ENCODE data around the gene EMID1.

Gene EMID1

DNA sequence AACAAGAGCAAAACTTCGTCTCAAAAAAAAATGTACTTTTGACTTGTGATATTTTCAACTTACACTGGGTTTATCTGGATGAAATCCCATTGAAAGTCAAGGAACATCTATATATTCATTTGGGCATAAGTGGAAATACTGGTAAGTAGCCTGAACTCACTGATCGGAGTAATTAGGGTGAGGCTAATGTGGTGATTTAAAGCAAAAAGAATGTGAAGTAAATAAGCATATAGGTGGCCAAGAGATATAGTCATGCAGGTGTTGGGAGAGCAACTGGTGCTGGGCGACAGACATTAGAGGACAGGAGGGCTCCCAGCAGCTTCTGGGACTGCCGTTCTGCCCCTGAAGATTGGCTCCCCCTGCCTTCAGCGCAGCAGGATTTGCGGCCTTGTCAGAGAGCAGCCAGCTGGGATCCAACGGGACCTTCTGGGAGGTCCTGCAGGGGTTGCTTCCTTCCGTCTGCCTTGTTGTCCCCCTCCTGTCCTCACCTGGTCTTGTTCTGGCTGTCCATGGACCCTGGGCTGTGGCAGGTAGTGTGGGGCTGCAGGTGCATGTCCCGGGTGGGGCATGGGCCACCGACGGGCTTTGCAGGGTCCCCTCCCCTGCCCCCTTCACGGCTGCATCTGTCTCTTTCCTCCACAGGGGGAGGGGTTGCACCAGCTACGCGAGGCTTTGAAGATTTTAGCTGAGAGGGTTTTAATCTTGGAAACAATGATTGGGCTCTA, 48.0 kb downstream of the EMID1 start:
- no peak overlapping the region for H3K4me3 ChIP-seq (ENCODE audit: low read depth in 1 of 2, low read length in 2 of 2)
- no peaks in the 10 kb centered on the region for H3K9me3 ChIP-seq (ENCODE audit: control insufficient read depth in 1 of 2, low read length in 2 of 2)
- no peaks in the 10 kb centered on the region for H3K27me3 ChIP-seq (ENCODE audit: control insufficient read depth in 1 of 2, insufficient read depth in 2 of 2, low read length in 2 of 2)
- H3K9ac ChIP-seq (ENCODE audit: low read depth in 1 of 2, low read length in 2 of 2): no peak overlapping the region
- H3K36me3 ChIP-seq (ENCODE audit: control insufficient read depth in 1 of 2, insufficient read depth in 2 of 2, low read length in 2 of 2): peaks cover 0 to 3% of the 10 kb centered on the region in 2 donors
- no peak overlapping the region for H3K27ac ChIP-seq (ENCODE audit: low read depth, low read length)
- H3K4me1 ChIP-seq (ENCODE audit: control insufficient read depth in 1 of 2, insufficient read depth in 2 of 2, low read length in 2 of 2): no peaks in the 10 kb centered on the region

DNA sequence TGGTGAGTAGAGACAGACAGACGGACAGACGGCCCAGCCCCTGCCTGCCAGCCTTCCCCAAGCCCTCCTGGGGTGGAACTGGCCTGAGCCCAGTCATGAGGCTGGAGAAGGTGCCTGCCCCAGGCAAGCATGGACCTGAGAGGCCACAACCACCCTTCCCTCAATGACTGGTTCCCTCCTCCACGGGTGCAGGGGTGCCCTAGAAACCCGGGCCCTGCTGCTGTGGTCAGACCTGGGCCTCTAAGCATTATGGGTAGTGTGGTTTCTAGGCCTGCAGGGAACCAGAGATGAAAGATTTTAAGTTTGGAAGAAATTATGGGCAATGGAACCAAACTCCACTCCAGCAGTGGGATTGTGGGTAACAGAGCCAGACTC, 48.6 kb downstream of the EMID1 start:
- H3K27ac ChIP-seq (ENCODE audit: low read depth, low read length): no peak overlapping the region
- H3K27me3 ChIP-seq (ENCODE audit: control insufficient read depth in 1 of 2, insufficient read depth in 2 of 2, low read length in 2 of 2): no peaks in the 10 kb centered on the region
- H3K9me3 ChIP-seq (ENCODE audit: control insufficient read depth in 1 of 2, low read length in 2 of 2): no peaks in the 10 kb centered on the region
- no peak overlapping the region for H3K9ac ChIP-seq (ENCODE audit: low read depth in 1 of 2, low read length in 2 of 2)
- H3K4me1 ChIP-seq (ENCODE audit: control insufficient read depth in 1 of 2, insufficient read depth in 2 of 2, low read length in 2 of 2): no peaks in the 10 kb centered on the region
- H3K36me3 ChIP-seq (ENCODE audit: control insufficient read depth in 1 of 2, insufficient read depth in 2 of 2, low read length in 2 of 2): peaks cover 0 to 3% of the 10 kb centered on the region in 2 donors
- H3K4me3 ChIP-seq (ENCODE audit: low read depth in 1 of 2, low read length in 2 of 2): no peak overlapping the region

DNA sequence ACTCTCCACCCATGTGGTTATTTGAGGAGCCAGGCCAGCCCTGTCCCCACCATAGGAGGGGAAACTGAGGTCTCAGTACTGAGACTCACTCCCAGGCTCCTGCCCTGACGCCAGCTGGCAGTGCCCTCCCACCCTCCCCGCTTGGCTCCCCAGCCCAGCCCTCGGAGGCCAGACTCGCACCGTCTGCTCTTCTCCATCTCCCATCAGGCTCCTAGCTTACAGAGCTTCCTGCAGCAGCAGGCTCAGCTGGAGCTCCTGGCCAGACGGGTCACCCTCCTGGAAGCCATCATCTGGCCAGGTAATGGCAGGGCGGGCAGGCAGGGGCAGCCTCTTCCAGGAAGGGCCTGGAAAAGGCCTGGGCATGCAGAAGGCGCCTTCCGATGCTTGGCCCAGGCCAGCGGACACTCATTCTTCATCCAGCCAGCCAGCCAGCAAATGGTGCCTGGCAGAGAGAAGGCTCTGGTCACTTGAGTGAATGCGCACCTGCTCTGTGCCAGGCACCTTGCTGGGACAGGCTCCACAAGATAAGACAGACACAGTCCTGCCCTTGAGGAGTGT, 49.4 kb downstream of the EMID1 start:
- Histone ChIP-seq H3K9me3 (ENCODE audit: control insufficient read depth in 1 of 2, low read length in 2 of 2) (no peaks in the 10 kb centered on the region), H3K27me3 (ENCODE audit: control insufficient read depth in 1 of 2, insufficient read depth in 2 of 2, low read length in 2 of 2) (no peaks in the 10 kb centered on the region), H3K4me1 (ENCODE audit: control insufficient read depth in 1 of 2, insufficient read depth in 2 of 2, low read length in 2 of 2) (no peaks in the 10 kb centered on the region), H3K9ac (ENCODE audit: low read depth in 1 of 2, low read length in 2 of 2) (no peak overlapping the region), H3K36me3 (ENCODE audit: control insufficient read depth in 1 of 2, insufficient read depth in 2 of 2, low read length in 2 of 2) (peaks cover 0 to 6% of the 10 kb centered on the region in 2 donors), H3K27ac (ENCODE audit: low read depth, low read length) (no peak overlapping the region), H3K4me3 (ENCODE audit: low read depth in 1 of 2, low read length in 2 of 2) (no peak overlapping the region)

DNA sequence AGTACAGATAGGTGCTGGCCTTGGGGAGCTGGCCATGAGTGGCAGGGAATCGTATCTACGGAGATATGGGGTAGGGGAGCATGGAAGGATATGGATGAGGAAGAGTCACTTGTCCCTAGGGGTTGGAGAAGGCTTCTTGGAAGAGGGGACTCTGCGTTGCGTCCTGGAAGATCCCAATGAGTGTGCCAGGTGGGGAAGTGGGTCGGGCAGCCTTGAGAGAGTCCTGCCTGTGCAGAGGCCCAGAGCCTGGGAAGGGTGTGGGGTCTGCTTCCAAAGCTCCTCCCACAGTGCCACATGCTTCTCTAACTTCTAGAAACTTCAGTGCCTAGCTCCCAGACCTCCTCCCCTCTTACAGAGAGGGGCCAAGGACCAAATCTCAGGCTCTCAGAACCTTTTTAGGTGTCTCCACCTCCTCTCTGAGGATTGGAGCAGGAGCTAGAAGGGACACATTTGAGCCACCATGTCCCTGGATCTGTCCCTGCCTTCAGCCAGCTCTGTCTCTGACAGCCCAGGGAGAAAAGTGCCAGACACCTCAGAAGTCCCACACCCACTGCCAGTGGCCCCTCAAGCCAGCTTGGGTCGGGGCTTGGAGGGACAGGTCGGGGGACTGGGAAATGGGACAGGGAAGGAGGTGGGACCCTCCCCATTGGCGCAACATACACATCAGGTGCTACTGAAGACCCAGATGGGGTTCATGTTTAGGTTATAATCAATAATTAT, 51.1 kb downstream of the EMID1 start:
- H3K4me1 ChIP-seq (ENCODE audit: control insufficient read depth in 1 of 2, insufficient read depth in 2 of 2, low read length in 2 of 2): no peaks in the 10 kb centered on the region
- H3K27me3 ChIP-seq (ENCODE audit: control insufficient read depth in 1 of 2, insufficient read depth in 2 of 2, low read length in 2 of 2): no peaks in the 10 kb centered on the region
- no peak overlapping the region for H3K27ac ChIP-seq (ENCODE audit: low read depth, low read length)
- H3K9me3 ChIP-seq (ENCODE audit: control insufficient read depth in 1 of 2, low read length in 2 of 2): no peaks in the 10 kb centered on the region
- peaks cover 0 to 6% of the 10 kb centered on the region in 2 donors for H3K36me3 ChIP-seq (ENCODE audit: control insufficient read depth in 1 of 2, insufficient read depth in 2 of 2, low read length in 2 of 2)
- no peak overlapping the region for H3K9ac ChIP-seq (ENCODE audit: low read depth in 1 of 2, low read length in 2 of 2)
- H3K4me3 ChIP-seq (ENCODE audit: low read depth in 1 of 2, low read length in 2 of 2): no peak overlapping the region

DNA sequence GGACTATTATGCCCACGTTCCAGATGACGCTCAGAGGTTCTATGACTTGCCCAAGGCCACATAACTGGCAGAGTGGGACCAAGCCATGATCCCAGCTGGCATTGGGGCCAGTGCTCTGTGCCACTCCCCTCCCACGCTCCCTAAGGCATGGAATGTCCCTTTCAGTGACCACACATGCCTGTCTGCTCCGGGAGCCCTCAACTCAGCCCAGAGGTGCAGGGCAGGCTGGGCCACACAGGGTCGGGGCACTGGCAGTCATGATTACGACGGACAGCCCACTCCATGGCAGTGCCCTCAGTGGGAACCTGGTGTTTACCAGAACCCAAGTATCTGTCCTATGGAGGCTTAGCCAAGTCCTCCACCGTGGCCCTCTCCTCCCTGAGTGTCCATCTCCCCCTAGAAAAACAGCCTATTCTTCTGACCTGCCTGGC, 52.1 kb downstream of the EMID1 start:
- no peaks in the 10 kb centered on the region for H3K27me3 ChIP-seq (ENCODE audit: control insufficient read depth in 1 of 2, insufficient read depth in 2 of 2, low read length in 2 of 2)
- peaks cover 0 to 6% of the 10 kb centered on the region in 2 donors for H3K36me3 ChIP-seq (ENCODE audit: control insufficient read depth in 1 of 2, insufficient read depth in 2 of 2, low read length in 2 of 2)
- no peak overlapping the region for H3K27ac ChIP-seq (ENCODE audit: low read depth, low read length)
- H3K4me1 ChIP-seq (ENCODE audit: control insufficient read depth in 1 of 2, insufficient read depth in 2 of 2, low read length in 2 of 2): no peaks in the 10 kb centered on the region
- H3K9ac ChIP-seq (ENCODE audit: low read depth in 1 of 2, low read length in 2 of 2): no peak overlapping the region
- H3K4me3 ChIP-seq (ENCODE audit: low read depth in 1 of 2, low read length in 2 of 2): no peak overlapping the region
- H3K9me3 ChIP-seq (ENCODE audit: control insufficient read depth in 1 of 2, low read length in 2 of 2): no peaks in the 10 kb centered on the region

DNA sequence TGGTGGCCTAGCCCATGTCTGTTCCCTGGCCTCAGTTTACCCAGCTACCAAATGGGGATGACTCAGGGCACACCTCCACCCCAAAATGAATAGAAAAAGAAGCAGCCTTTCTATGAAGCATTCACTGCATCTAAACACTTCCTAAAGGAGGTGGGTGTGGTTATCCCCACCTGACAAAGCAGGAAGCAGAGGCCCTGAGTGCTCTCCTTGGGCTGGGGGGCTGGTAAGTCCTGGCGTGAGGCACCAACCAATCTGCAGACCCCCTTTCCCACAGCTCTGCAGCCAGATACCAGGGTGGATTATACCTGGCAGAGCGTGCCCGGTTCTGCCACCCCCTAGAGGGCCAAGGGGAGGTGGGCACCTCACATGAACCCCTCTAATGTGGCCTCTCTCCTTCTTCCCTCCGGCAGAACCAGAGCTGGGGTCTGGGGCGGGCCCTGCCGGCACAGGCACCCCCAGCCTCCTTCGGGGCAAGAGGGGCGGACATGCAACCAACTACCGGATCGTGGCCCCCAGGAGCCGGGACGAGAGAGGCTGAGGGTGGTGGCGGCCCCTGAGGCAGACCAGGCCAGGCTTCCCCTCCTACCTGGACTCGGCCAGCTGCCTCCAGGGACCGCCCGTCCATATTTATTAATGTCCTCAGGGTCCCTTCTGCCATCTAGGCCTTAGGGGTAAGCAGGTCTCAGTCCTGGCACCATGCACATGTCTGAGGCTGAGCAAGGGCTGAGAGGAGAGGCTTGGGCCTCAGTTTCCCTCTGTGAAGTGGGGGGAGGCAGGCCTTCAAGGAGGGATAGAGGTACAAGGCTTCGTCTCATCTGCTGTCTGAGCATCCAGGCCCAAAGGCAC, 52.9 kb downstream of the EMID1 start:
- Histone ChIP-seq H3K4me3 (ENCODE audit: low read depth in 1 of 2, low read length in 2 of 2) (no peak overlapping the region), H3K27me3 (ENCODE audit: control insufficient read depth in 1 of 2, insufficient read depth in 2 of 2, low read length in 2 of 2) (no peaks in the 10 kb centered on the region), H3K9ac (ENCODE audit: low read depth in 1 of 2, low read length in 2 of 2) (no peak overlapping the region), H3K4me1 (ENCODE audit: control insufficient read depth in 1 of 2, insufficient read depth in 2 of 2, low read length in 2 of 2) (no peaks in the 10 kb centered on the region), H3K36me3 (ENCODE audit: control insufficient read depth in 1 of 2, insufficient read depth in 2 of 2, low read length in 2 of 2) (peaks cover 0 to 7% of the 10 kb centered on the region in 2 donors), H3K27ac (ENCODE audit: low read depth, low read length) (no peak overlapping the region), H3K9me3 (ENCODE audit: control insufficient read depth in 1 of 2, low read length in 2 of 2) (no peaks in the 10 kb centered on the region)

DNA sequence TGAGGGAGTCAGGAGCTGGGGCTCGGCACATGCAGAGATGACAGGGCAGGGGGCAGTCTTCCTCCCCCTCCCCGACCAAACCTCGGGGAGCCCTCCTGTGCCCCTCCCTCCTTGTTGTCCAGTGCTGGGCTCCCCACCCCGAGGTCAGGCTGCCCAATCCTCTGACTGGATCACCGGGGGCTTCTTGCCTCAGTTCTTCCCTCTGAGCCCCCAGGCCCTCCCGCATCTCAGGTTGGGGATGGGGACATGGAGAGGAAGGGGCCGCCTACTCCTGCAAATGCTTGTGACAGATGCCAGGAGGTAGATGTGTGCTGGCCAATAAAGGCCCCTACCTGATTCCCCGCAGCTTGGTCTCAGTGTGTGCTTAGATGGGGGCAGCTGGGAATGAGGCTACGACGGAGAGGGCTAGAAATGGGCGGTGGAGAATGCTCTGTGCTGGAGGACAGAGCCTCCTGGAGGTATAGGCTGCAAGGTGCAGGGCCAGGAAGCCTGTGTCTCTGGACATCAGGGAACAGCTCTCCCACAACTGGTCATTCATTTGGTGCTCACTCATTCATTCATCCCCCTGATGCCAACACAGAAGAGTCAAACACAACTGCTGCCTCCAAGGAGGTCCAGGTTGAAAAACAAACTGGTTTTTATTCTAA, 53.7 kb downstream of the EMID1 start:
- H3K9me3 ChIP-seq (ENCODE audit: control insufficient read depth in 1 of 2, low read length in 2 of 2): no peaks in the 10 kb centered on the region
- no peak overlapping the region for H3K9ac ChIP-seq (ENCODE audit: low read depth in 1 of 2, low read length in 2 of 2)
- no peaks in the 10 kb centered on the region for H3K27me3 ChIP-seq (ENCODE audit: control insufficient read depth in 1 of 2, insufficient read depth in 2 of 2, low read length in 2 of 2)
- no peak overlapping the region for H3K4me3 ChIP-seq (ENCODE audit: low read depth in 1 of 2, low read length in 2 of 2)
- no peak overlapping the region for H3K27ac ChIP-seq (ENCODE audit: low read depth, low read length)
- H3K4me1 ChIP-seq (ENCODE audit: control insufficient read depth in 1 of 2, insufficient read depth in 2 of 2, low read length in 2 of 2): no peaks in the 10 kb centered on the region
- H3K36me3 ChIP-seq (ENCODE audit: control insufficient read depth in 1 of 2, insufficient read depth in 2 of 2, low read length in 2 of 2): peaks cover 0 to 14% of the 10 kb centered on the region in 2 donors

DNA sequence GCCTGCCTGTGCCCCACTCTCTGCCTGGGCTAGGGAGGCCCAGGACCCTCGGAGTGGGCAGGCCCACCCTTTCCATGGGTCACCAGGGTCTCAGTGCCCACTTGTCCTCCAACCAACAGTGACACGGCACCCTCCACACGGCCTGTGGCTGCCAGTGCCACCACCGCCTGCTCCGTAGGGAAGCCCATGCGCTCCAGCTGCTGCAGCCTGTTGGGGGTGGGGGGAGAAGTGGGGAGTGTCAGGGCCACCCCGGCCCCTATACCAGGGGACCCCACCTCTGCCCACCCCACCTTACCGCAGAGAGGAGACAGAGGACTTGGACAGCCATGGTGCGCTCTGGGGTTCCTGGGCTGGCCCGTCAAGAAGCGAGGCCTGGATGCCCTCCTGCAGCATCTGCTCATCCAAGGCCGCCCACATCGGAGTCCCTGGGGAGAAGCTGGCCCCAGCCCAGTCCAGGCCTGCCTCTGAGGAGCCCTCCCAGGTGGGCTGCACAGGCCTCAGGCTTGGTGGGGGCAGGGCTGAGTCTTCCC, 54.4 kb downstream of the EMID1 start:
- Histone ChIP-seq H3K9me3 (ENCODE audit: control insufficient read depth in 1 of 2, low read length in 2 of 2) (no peaks in the 10 kb centered on the region), H3K4me1 (ENCODE audit: control insufficient read depth in 1 of 2, insufficient read depth in 2 of 2, low read length in 2 of 2) (no peaks in the 10 kb centered on the region), H3K27ac (ENCODE audit: low read depth, low read length) (no peak overlapping the region), H3K9ac (ENCODE audit: low read depth in 1 of 2, low read length in 2 of 2) (no peak overlapping the region), H3K4me3 (ENCODE audit: low read depth in 1 of 2, low read length in 2 of 2) (no peak overlapping the region), H3K36me3 (ENCODE audit: control insufficient read depth in 1 of 2, insufficient read depth in 2 of 2, low read length in 2 of 2) (peaks cover 0 to 18% of the 10 kb centered on the region in 2 donors), H3K27me3 (ENCODE audit: control insufficient read depth in 1 of 2, insufficient read depth in 2 of 2, low read length in 2 of 2) (no peaks in the 10 kb centered on the region)

DNA sequence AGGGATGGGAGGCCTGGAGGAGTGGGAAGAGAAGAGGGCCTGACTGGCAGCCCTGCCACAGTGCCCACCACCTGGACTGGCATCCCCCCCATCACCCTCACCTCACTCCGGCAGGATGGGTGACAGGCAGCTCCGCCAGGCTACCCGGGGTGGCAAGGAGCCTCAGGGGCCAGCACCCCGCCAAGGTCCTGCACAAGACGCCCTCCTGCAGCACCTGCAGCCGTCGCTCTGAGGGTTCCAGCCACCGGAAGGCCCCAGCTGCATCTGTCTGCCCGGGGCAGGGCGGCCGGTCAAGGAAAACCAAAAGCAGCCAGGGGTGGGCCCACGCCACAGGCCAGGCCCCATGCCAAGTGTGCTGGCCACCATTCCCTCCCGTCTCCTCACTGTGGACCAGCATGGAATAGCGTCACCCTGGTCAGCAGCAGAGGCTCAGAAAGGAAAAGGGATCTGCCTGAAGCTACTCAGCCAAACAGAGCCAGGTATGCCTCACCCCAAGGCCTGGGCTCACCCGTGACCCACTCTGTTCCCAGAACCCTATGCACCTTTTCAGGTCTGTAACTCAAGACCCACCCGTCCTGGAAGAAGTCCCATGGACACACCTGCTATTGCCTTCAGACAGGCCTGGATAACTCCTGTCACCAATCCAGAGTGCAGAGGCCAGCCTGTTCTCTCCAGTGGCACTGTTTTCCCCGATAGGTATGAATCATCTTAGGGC, 55.1 kb downstream of the EMID1 start:
- Histone ChIP-seq H3K9ac (ENCODE audit: low read depth in 1 of 2, low read length in 2 of 2) (no peak overlapping the region), H3K9me3 (ENCODE audit: control insufficient read depth in 1 of 2, low read length in 2 of 2) (no peaks in the 10 kb centered on the region), H3K36me3 (ENCODE audit: control insufficient read depth in 1 of 2, insufficient read depth in 2 of 2, low read length in 2 of 2) (peaks cover 0 to 22% of the 10 kb centered on the region in 2 donors), H3K4me3 (ENCODE audit: low read depth in 1 of 2, low read length in 2 of 2) (no peak overlapping the region), H3K27ac (ENCODE audit: low read depth, low read length) (no peak overlapping the region), H3K4me1 (ENCODE audit: control insufficient read depth in 1 of 2, insufficient read depth in 2 of 2, low read length in 2 of 2) (peaks cover under 1% of the 10 kb centered on the region in 2 donors), H3K27me3 (ENCODE audit: control insufficient read depth in 1 of 2, insufficient read depth in 2 of 2, low read length in 2 of 2) (no peaks in the 10 kb centered on the region)

Measured in duodenal mucosa (tissue), 2 donors.